ENCODE data around the gene FARS2.

DNA sequence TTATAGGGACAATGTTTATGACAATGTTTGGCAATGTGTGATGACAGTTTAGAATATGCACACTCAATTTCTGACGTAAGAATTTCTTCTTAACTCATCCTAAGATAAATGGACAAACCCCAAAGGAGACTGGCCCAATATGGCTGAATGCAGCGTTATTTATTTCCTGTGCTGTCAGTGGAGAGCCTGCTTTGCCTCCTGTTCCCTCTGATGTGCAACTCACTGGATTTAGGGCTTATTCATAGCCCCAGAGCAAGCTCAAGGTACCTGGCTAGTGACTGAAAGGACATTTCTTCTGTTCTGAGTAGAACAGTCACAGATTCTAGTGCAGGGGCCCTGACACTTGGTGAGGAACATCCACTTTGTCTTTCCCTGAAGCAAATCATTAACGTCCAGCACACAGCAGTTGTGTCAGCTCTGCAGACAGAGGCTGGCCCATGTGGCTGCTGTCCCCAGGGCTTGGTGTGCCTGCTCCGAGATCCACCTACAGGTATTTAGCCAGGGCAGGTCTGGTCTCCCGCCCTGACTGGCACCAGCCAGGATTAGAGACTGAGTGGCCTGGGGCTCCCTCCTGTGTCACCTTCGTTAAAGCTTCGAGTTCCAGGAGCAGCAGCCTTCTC is 64.8 kb downstream of the FARS2 start:
- TF ChIP-seq, protein P1, sequence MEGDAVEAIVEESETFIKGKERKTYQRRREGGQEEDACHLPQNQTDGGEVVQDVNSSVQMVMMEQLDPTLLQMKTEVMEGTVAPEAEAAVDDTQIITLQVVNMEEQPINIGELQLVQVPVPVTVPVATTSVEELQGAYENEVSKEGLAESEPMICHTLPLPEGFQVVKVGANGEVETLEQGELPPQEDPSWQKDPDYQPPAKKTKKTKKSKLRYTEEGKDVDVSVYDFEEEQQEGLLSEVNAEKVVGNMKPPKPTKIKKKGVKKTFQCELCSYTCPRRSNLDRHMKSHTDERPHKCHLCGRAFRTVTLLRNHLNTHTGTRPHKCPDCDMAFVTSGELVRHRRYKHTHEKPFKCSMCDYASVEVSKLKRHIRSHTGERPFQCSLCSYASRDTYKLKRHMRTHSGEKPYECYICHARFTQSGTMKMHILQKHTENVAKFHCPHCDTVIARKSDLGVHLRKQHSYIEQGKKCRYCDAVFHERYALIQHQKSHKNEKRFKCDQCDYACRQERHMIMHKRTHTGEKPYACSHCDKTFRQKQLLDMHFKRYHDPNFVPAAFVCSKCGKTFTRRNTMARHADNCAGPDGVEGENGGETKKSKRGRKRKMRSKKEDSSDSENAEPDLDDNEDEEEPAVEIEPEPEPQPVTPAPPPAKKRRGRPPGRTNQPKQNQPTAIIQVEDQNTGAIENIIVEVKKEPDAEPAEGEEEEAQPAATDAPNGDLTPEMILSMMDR (IDR thresholded peaks at IDR 0.05): no peak
- TF ChIP-seq POLR2A (IDR thresholded peaks at IDR 0.05) (no peak), EP300 (IDR thresholded peaks at IDR 0.05) (no peak)
